HG03135 (cell line): ENCODE measurements around the gene SPACA7.
"Not testable (repeated sequence)": the region's sequence is repeated elsewhere in the genome, so short reads cannot be mapped to it uniquely, and the experiment has no call there.

Source experiments
- ATAC-seq: cut with Tn5 transposase; IDR thresholded peaks from one replicate; pipeline ENCODE4 v1.9.1; 2021; ENCODE audit warnings: mild to moderate bottlenecking, moderate library complexity; ENCODE audit not compliant: unreplicated experiment

Gene SPACA7

DNA sequence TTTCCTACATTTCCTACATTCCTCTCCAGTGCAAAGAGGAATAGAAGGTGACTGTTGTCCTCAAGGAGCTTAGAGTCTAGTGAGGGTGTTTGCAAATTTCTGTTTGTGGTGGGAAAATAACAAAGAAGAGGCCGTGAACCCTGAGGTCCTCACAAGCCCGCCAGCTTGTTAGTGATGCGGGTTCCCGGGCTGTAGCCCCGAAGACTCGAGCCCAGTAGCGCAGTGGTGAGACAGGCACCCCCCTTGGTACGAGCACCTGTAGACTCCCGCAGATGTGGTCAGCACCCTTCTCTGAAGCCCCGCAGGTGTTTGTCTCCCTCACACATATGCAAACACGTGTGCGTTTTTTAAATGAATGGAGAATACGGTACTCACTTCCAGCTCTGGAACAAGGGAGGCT is 26.5 kb upstream of the SPACA7 start:
- no peak for ATAC-seq

DNA sequence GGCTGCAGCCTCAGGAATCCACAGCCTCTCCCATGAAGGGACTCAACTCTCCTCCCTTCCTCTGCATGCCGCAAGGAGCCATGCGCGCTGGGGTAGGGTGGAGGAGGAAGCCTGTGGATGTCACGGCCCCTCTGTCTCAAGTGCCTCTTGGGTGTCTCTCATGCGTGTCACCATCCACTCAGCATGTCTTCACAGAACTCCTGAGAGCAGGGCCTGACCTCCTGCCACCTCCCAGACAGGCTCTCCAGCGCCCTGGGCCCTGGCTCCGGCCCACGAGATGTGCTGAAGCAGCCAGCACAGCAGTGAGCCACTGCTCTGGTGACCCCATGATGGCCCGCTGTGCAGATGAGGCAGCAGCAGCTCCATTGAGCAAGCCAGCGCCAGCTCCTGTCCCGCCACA is 25.9 kb upstream of the SPACA7 start:
- ATAC-seq, result no peak

DNA sequence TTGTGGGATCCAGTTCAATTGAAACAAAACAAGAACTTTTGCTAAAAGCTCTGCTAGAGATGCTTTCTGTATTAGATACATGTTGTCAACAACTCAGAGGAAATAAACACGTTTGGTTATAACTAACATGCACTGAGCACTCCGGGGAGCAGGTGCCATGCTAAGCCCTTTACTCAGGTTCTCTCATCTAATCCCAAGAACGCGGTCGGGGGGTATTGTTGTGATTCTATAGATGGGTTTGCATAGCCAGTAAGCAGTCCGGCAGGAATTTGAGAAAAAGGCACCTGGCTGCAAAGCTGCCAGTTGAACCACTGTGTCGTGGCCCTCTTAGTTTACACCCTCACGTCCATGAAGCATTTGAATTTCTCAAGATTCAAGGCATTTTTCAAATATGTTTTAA is 24.3 kb upstream of the SPACA7 start:
- no peak for ATAC-seq

DNA sequence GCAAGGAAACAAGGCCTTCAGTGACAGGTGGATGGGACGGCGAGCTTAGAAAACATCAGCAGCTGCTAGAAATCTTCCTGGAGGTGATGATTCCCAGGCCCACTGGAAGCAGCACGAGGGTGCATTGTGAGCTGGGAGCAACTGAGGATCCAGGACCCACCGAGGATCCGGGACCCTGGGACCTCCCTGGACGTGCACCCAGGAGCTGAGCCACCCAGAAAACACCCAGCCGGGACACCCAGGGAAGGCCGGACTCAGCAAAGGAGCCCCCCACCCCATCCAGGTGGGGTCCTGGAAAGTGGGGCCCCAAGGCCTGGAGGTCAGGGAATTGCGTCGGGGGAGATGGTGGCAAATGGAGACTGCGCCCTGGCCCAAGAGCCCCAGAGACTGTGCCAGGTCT is 22.3 kb upstream of the SPACA7 start:
- no peak for ATAC-seq

DNA sequence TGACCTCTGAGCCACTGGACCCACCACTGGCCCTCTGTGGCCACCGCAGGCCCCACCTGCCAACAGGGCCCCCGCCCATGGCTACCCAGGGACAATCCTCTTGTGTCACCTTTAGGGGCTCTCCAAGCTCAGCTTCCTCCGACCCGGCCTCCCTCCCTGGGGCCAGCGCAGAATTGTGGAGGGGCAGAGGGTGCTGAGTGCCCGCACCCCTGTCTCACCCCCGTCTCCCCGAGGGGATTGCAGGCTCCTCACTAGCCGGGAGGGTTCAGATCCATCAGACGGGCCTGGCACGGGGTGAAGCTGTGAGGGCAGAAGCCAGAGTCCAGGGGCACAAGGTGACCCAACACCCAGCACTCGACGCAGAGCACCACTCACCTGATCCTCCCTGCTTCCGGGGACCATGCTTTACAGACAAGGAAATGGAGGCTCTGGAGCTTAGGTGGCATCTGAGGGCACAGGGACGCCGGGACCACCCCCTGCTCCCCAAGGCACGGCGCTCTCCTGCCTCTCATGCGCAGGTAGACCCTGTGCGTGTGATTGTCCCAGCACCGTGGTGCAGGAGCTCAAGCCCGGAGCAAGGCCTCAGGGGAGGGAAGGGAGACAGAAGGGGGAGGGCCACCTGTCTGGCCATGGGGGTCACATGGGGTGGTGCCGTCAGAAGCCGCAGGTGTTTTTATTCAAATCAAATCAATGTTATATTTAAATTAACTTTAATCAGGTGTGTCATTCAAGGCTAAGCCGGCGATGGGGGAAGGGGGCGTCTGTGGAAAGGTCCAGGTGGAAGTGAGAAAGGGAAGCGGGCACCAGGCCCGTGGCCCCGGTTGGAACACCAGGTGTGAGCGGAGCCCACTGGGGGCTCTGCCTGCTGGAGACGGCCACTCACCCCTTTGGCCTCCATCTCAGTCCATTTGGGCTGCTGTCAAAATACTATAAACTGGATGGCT is 21.6 kb upstream of the SPACA7 start:
- no peak for ATAC-seq

DNA sequence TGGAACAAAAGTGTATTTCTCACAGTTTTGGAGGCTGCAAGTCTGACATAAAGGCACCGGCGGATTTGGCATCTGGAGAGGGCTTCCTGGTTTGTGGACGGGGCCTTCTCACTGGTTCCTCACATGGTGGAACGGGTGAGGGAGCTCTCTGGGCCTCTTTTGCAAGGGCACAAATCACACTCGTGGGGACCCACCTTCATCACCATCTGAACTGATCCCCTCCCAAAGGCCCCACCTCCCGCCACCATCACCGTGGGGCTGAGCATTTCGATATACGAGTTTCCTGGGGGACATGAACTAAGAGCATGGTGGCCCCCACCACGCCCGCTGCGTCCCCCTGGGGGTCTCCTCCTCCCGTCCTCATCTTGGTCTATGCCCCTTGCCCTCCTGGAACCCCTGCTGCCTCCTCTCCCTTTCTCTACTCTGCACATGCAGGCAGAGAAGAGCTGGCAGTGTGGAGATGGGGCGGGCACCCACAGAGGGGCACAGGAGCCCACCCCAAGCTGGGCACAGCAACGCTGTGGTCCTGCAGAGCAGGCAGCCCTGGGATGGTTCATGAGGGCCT is 20.8 kb upstream of the SPACA7 start:
- ATAC-seq, result no peak

DNA sequence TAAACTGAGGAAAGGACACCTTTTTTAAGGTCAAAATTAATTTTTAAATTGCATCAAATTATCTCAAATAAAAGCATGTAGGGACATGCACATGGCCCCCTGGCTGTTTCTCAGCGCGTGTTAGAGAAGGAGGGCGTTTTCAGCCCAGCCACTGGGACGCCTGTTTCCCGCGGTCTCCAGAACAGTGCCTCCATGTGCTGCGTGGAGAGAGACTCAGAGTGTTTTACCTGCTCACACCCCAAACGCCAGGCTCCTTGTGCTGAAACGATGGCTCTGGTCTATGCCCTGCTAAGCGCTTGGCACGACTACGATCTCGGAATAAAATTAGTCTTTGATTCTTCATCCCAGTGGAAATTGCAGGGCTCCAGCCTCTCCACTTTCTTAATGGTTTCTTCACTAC is 20.0 kb upstream of the SPACA7 start:
- ATAC-seq, result no peak

DNA sequence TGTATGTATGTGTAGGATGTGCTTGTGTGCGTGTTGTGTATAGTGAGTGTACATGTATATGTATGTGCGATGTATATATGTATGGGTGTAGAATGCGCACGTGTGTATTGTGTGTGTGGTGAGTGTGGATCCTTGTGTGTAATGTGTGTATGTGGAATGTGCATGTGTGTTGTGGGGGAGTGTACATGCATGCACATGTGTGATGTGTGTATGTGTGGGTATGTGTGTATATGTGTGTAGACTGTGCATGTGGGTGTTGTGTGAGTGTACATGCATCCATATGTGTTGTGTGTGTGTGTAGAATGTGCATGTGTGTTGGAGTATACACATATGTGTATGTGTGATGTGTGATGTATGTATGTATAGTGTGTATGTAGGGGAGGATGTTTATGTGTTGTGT is 18.0 kb upstream of the SPACA7 start:
- no peak for ATAC-seq

DNA sequence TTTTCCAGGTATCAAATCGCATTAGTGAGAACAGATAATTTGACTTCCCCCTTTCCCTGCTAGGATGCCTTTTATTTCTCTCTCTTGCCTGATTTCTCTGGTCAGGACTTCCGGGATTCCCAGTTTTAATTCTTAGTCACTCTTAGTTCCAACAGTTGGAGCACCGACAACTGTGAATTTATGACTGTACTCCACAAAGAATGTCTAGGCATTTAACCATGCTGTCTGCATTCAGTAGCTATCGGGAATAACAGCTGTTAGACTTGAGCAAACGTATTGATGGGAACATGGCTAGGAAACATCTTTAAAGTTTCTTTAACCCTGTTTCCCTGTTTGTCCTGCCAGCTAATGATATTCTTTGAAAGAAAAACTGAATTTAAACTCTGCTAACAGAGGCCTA is 14.1 kb upstream of the SPACA7 start:
- ATAC-seq, result no peak

DNA sequence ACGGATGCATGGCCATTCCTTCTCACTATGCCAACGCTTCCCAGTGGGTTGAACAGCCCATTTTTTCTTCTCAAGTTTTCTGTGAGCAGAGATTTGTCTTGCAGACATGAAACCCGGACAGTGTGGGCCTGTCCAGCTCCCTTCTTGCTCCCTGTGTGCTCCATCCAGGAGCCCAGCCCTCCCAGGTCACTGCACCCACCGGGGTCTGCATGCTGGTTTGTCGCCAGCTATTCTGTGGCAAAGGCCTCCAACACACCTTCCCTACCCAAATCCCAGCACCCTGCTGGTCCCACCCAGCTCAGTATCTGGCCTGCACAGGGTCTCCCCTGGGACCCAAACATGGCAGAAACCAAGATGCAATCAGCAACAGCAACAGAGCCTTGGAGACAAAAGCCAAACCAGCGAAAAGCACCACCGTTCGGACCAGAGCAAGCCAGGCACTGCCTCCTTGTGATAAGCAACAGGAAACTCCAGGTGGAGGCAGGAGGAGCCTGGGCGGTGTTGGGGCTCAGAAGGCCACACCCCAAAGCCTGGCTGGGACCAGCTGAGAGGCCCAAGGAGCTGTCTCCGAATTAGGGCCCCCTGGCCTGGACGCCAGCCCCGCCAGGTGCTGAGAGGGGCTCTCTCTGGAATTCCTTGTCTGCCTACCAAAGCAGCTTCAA is 12.2 kb upstream of the SPACA7 start:
- no peak for ATAC-seq

DNA sequence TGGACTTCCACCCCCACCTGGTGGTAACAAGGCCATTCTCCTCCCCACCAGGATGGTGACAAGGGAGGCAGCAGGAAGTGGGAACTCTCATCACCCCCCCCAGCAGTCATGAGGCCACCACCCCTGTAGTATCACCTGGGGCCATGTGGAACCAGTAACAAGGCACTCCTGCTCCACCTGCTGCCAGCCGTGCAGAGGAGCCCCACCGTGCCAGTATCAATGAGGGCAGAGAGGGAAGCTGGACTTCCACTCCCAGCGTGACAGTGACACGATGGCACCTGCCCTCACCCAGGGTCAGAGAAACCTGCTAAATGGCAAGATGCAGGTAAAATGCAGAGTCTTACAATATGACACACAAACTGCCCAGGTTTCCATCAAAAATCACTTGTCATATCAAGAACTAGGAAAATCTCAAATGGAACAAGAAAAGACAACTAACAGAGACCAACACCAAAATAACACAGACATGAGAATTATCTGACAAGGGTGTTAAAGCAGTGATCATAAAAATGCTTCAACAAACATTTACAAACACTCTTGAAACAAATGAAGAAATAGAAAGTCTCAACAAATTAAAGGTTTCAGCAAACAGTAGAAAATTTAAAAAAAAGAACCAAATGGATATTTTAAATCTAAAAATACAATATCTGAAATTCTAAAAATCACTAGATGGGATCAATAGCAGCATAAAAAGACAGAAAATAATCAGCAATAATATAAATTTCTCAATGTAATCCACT is 9.1 kb upstream of the SPACA7 start:
- no peak for ATAC-seq

DNA sequence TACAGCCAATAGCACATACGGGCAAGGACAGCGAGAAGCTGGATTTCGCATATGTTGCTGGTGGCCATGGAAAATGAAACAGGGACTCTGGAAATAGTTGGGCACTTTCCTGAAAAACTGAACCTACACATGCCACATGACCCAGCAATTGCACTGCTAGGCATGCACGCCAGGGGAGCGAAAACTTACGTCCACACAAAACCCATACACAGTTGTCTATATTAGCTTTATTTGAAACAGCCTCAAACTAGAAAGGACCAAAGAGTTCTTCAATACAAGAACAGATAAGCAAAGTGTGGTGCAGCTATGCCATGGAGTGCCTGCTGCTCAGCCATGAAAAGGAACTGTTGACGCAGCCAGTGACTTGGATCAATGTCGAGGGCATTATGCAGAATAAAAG is 7.3 kb upstream of the SPACA7 start:
- ATAC-seq, result no peak

DNA sequence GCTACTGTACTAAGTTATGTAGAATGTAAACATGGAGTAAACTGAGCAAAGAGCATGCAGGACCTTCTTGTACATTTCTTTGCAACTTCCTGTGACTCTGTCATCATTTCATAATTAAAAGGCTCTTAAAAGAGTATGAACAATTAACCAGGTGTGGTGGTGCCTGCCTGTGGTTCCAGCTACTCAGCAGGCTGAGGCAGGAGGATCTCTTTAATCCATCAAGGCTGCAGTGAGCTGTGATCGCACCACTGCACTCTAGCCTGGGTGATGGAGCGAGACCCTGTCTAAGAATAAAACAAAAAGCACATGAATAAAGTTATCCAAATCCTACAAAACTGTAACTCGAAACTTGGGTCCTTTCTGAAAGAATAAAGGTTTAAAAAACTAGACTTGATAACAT is 5.8 kb upstream of the SPACA7 start:
- ATAC-seq, result no peak

DNA sequence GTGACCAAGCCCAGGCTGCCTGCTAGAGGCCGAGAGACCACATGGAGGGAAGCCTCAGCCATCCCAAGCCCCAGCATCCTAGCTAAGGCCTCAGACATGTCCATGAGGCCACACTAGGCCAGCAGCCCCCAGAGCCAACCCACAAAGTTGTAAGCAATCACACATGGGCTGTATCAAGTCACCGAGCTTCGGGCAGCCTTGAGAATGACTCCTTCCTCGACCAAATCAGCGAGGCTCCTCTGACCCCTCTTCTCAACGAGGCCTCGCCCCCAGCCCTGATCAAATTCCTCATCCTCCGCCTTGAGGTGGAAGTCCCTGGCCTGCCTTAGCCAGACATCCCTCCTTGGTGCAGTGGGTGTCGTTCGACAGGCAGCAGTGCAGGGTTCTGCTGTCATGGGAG is 1.9 kb upstream of the SPACA7 start:
- no peak for ATAC-seq

DNA sequence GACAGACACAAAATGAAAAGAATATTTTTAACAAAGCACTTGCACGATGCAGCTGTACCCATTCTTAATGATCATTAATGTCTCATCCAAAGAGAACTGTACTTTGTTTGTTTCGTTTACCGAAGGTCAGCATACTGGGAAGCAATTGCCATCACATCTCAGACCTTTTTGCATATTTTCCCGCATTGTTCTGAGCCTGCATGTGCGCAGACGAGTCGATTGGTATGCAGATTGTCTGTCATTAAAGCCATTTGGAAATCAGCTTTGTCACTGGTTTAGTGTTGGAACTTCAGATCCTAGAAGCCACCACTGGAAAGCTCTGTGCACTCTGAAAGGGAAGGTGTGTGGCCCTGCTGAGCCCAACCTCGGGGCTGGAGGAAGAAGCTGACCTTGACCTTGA is 15.6 kb downstream of the SPACA7 start:
- no peak for ATAC-seq

DNA sequence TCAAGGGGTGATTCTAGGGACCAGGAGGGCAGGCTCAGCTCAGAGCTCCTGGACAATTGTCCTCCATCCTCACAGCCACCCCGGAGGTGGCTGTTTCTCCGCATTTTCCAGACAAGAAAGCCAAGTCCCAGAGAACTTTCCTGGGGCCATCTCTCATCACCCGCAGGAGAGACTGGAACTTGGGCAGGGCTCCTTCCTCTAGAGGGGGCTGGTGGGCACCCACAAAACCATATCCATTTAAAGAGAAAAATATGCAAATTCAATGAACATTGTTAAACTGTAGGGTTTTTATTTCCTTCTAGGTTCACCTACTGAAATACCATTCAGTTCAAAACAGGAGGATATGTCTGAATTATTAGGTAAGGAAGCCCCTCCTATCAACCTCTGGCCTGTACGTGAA is 16.6 kb downstream of the SPACA7 start:
- no peak for ATAC-seq

DNA sequence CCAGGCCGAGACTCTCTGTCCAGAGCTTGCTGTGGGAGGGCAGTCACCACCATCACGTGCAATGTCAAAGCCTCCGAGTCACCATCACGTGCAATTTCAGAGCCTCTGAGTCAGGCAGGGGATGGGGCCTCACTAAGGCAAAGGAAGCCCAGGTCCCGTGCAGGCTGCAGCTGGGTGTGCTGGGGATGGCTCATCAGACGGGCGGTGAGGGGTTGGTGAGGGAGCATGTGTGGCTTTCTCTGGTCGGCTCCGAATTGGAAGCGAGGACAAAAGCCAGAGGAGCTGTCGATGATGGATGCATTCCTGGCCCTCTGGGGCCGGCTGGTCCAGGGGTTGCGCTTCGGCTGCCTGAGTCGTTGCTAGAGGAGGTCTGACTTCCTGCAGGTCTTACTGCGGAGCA is 18.9 kb downstream of the SPACA7 start:
- not testable (repeated sequence) for ATAC-seq

DNA sequence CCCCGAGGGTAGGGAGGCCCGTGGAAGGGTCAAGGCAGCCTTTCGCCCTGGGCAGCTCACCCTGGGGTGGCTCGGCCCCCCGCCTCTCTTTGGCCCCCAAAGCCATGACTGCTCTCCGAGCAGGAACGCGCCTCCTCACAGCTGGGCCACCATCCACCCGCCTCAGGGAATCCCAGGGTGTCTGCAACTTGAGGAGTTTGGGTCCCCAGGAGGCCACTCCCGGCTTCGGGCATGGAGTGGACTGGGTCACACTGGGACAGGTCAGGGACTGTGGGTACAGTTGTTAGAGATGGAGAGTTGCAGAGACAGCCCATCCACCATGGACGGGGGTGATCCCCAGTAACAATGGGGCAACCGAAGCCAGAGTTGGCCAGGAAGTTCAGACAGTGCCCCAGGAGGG is 19.8 kb downstream of the SPACA7 start:
- ATAC-seq, result not testable (repeated sequence)

DNA sequence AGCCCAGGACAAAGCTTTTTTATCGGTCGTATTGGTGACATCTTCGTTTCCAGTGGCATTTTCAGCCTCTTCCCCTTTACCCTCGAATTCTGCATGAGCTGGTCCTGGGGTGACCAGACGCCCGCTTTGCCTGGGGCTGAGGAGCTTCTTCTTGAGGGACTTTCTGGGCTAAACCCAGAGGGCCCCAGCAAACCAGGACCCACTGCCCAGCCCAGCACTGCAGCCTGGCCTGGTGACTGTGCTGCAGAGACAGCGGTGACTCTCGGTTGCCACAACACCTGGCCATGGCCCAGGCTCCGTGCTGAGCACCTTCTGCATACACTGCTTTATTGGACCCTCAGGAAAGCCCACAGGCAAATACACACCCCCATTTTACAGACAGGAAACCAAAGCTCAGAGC is 21.0 kb downstream of the SPACA7 start:
- ATAC-seq, result no peak

DNA sequence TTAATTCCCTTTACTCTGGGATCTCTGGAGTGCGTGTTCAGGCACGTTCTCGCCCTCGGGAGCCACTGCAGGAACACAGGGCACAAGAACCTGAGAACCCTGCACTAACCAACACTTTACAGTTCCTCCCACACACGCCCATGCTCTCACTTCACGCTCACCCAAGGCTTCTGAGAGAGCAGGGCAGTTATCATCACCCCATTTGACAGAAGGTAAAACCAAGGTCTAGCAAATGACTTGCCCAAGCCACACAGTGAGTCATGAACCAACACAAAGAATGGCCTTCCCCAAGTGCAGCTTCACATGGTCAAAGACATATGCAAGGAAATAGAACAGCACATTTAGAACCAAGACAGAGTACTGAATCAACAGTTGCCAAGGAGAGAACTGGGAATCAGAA is 22.2 kb downstream of the SPACA7 start:
- not testable (repeated sequence) for ATAC-seq

DNA sequence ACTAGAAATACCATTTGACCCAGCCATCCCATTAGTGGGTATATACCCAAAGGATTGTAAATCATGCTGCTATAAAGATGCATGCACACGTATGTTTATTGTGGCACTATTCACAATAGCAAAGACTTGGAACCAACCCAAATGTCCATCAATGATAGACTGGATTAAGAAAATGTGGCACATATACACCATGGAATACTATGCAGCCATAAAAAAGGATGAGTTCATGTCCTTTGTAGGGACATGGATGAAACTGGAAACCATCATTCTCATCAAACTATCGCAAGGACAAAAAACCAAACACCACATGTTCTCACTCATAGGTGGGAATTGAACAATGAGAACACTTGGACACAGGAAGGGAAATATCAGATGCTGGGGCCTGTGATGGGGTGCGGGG is 33.7 kb downstream of the SPACA7 start:
- ATAC-seq, result not testable (repeated sequence)
